ENCODE results near the gene NTSR1. TPM values are rescaled to one million over a fixed set of nuclear protein-coding genes. Genes with fewer than 3 reads are reported as not detected.

NTSR1 gene
- total and polyA plus RNA-seq, 2 of the 13 experiments (the other 11 are each of a cell fraction or from before 2014, with no cell fraction given), result 0.09 to 0.12 TPM

GRCh38 chr20:62717933-62718332 is 9.3 kb downstream of the NTSR1 start:
- Histone ChIP-seq H3K27me3 (ENCODE audit: control insufficient read depth in 1 of 2, insufficient read depth in 2 of 2, low read length in 2 of 2) (peaks cover 40 to 90% of the 10 kb centered on the region in 2 experiments), H3K9me3 (ENCODE audit: low read length) (peaks cover 5% of the 10 kb centered on the region; the same call in 1 of the 2 replicates), H3K27ac (ENCODE audit: extremely low read length, insufficient read depth, low read length) (no peak overlapping the region), H3K4me3 (replicated peaks in 1 of 3; ENCODE audit: insufficient read depth in 1 of 3, low read depth in 2 of 3, low read length in 3 of 3) (no peak overlapping the region), H3K36me3 (replicated peaks in 1 of 2; ENCODE audit: control insufficient read depth in 1 of 2, insufficient read depth in 2 of 2, low read length in 2 of 2) (no peaks in the 10 kb centered on the region), H3K9ac (ENCODE audit: insufficient read depth, low read depth, low read length) (no peak overlapping the region), H2AFZ (ENCODE audit: low read length) (no peak overlapping the region), H3K4me2 (ENCODE audit: low read depth, low read length) (no peak overlapping the region), H4K20me1 (ENCODE audit: insufficient read depth, low read length) (no peaks in the 10 kb centered on the region; the same call in 1 of the 2 replicates), H3K4me1 (ENCODE audit: insufficient read depth, low read length) (no peaks in the 10 kb centered on the region), H3K79me2 (ENCODE audit: insufficient read depth, low read length) (no peaks in the 10 kb centered on the region)
- ChIA-PET POLR2A (no interaction called here), CTCF (ENCODE audit: low intra/inter-chr PET ratio, low total read pairs) (no interaction called here)
- no TSS peak for BruUV-seq (replicated peaks)
- DNase-seq (ENCODE audit: low spot score) (no peak), FAIRE-seq (no peak), ATAC-seq (no peak)
- in situ Hi-C loops (cut with HindIII; ENCODE audit: extremely low pct_ligation_motif_present, low pct_unique_long_range_greater_than_20kb), result no loop called here
- TF ChIP-seq ZNF724P (CRISPR knock-in tag; IDR thresholded peaks at IDR 0.05; ENCODE audit: borderline replicate concordance) (no peak), KDM3A (CRISPR knock-in tag; IDR thresholded peaks at IDR 0.05; ENCODE audit: low read depth) (no peak)
- TF ChIP-seq, protein P1, sequence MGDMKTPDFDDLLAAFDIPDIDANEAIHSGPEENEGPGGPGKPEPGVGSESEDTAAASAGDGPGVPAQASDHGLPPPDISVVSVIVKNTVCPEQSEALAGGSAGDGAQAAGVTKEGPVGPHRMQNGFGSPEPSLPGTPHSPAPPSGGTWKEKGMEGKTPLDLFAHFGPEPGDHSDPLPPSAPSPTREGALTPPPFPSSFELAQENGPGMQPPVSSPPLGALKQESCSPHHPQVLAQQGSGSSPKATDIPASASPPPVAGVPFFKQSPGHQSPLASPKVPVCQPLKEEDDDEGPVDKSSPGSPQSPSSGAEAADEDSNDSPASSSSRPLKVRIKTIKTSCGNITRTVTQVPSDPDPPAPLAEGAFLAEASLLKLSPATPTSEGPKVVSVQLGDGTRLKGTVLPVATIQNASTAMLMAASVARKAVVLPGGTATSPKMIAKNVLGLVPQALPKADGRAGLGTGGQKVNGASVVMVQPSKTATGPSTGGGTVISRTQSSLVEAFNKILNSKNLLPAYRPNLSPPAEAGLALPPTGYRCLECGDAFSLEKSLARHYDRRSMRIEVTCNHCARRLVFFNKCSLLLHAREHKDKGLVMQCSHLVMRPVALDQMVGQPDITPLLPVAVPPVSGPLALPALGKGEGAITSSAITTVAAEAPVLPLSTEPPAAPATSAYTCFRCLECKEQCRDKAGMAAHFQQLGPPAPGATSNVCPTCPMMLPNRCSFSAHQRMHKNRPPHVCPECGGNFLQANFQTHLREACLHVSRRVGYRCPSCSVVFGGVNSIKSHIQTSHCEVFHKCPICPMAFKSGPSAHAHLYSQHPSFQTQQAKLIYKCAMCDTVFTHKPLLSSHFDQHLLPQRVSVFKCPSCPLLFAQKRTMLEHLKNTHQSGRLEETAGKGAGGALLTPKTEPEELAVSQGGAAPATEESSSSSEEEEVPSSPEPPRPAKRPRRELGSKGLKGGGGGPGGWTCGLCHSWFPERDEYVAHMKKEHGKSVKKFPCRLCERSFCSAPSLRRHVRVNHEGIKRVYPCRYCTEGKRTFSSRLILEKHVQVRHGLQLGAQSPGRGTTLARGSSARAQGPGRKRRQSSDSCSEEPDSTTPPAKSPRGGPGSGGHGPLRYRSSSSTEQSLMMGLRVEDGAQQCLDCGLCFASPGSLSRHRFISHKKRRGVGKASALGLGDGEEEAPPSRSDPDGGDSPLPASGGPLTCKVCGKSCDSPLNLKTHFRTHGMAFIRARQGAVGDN (CRISPR knock-in tag; IDR thresholded peaks at IDR 0.05), result 0 out of 2 replicates have a peak, but pooled peaks have one; percentile 18
- intact Hi-C loops (cut with micrococcal nuclease; ENCODE audit: unreplicated experiment), result no loop called here
- 20% methylated on average over 18 of the region's 18 CpGs for WGBS (ENCODE audit: low lambda C conversion rate)

GRCh38 chr20:62718546-62718945 is 9.9 kb downstream of the NTSR1 start:
- no peak overlapping the region for H3K27ac ChIP-seq (ENCODE audit: extremely low read length, insufficient read depth, low read length)
- intact Hi-C loops (cut with micrococcal nuclease; ENCODE audit: unreplicated experiment) (no loop called here), in situ Hi-C loops (cut with HindIII; ENCODE audit: extremely low pct_ligation_motif_present, low pct_unique_long_range_greater_than_20kb) (no loop called here)
- ATAC-seq (no peak), FAIRE-seq (no peak), DNase-seq (ENCODE audit: low spot score) (no peak)
- peaks cover 5% of the 10 kb centered on the region; the same call in 1 of the 2 replicates for H3K9me3 ChIP-seq (ENCODE audit: low read length)
- no TSS peak for BruUV-seq (replicated peaks)
- WGBS (ENCODE audit: low lambda C conversion rate), result 24% methylated on average over 12 of the region's 12 CpGs
- no peak overlapping the region for H3K4me2 ChIP-seq (ENCODE audit: low read depth, low read length)
- TF ChIP-seq, protein P2, sequence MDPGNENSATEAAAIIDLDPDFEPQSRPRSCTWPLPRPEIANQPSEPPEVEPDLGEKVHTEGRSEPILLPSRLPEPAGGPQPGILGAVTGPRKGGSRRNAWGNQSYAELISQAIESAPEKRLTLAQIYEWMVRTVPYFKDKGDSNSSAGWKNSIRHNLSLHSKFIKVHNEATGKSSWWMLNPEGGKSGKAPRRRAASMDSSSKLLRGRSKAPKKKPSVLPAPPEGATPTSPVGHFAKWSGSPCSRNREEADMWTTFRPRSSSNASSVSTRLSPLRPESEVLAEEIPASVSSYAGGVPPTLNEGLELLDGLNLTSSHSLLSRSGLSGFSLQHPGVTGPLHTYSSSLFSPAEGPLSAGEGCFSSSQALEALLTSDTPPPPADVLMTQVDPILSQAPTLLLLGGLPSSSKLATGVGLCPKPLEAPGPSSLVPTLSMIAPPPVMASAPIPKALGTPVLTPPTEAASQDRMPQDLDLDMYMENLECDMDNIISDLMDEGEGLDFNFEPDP (CRISPR knock-in tag; conservative IDR thresholded peaks at IDR 0.05), result 0 out of 2 replicates have a peak, but pooled peaks have one; percentile 52
- no peak for TF ChIP-seq SRSF1 (optimal IDR thresholded peaks at IDR 0.05; ENCODE audit: low read depth, low read length)
- no peak overlapping the region for H3K4me3 ChIP-seq (replicated peaks in 1 of 3; ENCODE audit: insufficient read depth in 1 of 3, low read depth in 2 of 3, low read length in 3 of 3)
- H3K27me3 ChIP-seq (ENCODE audit: control insufficient read depth in 1 of 2, insufficient read depth in 2 of 2, low read length in 2 of 2), result peaks cover 39 to 90% of the 10 kb centered on the region in 2 experiments
- H3K9ac ChIP-seq (ENCODE audit: insufficient read depth, low read depth, low read length), result no peak overlapping the region
- no peak overlapping the region for H2AFZ ChIP-seq (ENCODE audit: low read length)
- H3K4me1 ChIP-seq (ENCODE audit: insufficient read depth, low read length), result no peaks in the 10 kb centered on the region
- H3K79me2 ChIP-seq (ENCODE audit: insufficient read depth, low read length), result no peaks in the 10 kb centered on the region
- H3K36me3 ChIP-seq (replicated peaks in 1 of 2; ENCODE audit: control insufficient read depth in 1 of 2, insufficient read depth in 2 of 2, low read length in 2 of 2), result no peaks in the 10 kb centered on the region
- H4K20me1 ChIP-seq (ENCODE audit: insufficient read depth, low read length), result no peaks in the 10 kb centered on the region; the same call in 1 of the 2 replicates
- ChIA-PET CTCF (ENCODE audit: low intra/inter-chr PET ratio, low total read pairs) (no interaction called here), POLR2A (no interaction called here)
